Ovary (tissue), 1 donor: ENCODE measurements around the gene SKIC8.

Experiments
- EP300 ChIP-seq: sonication (generic); formaldehyde crosslinking; IDR thresholded peaks from one replicate; pipeline ENCODE4 v1.6.1; 2017; ENCODE audit warnings: antibody characterized with exemption
- POLR2A ChIP-seq: fragments of 450-650 bp; IDR thresholded peaks from one replicate; pipeline ENCODE4 v1.6.1; 2017; ENCODE audit warnings: antibody characterized with exemption, mild to moderate bottlenecking, moderate library complexity

DNA sequence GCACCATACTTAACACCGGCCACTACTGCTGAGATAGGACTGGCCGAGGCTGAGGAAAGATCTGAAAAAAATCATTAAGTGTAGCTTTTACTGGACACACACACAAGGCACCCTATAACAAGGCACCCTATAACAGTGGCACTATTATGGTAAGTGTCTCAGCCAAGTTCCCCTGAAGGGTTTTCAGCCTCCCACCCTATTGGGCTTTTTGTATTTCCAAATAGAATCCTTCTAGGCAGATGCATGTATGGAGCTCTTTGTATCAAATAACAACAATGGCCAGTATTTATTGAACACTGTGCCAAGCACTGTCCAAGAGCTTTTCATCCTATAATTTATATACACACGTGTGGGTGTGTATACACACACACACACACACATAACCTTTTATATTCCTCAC is 41.7 kb downstream of the SKIC8 start:
- TF ChIP-seq EP300 (no peak), POLR2A (no peak)
